Panc1 (cell line): ENCODE measurements around the gene KAZN. TPM values are rescaled to one million over a fixed set of nuclear protein-coding genes. Genes with fewer than 3 reads are reported as not detected.

ENCODE experiments used
- ATAC-seq: fragments of 200-7000 bp; cut with Tn5 transposase; 2 replicates; pipeline ENCODE4 v1.9.1; 2020; ENCODE audit warnings: mild to moderate bottlenecking, moderate library complexity
- BruUV-seq: library from RNA; stranded (reverse); fragments of 400-500 nt; replicated peaks from 2 replicates; lab custom pipeline; 2021; lab: Mats Ljungman, UMichigan
- CTCF ChIA-PET: fragments of 300-600 bp; sonication (Branson Sonifier 250); formaldehyde crosslinking; loops from one replicate; lab custom pipeline; 2022; ENCODE audit warnings: antibody characterized with exemption; lab: Charles Lee
- POLR2A ChIA-PET: fragments of 300-600 bp; sonication (Branson Sonifier 250); formaldehyde crosslinking; loops from one replicate; lab custom pipeline; 2022; ENCODE audit warnings: antibody characterized with exemption; lab: Charles Lee
- DNase-seq: peaks from one replicate; pipeline ENCODE4 v3.0.0-alpha.2; 2010; ENCODE audit warnings: low read depth, low spot score
- H3K27ac ChIP-seq: 2 replicates; pipeline ENCODE4 v1.5.1; 2011; ENCODE audit warnings: mild to moderate bottlenecking, low read length, inconsistent platforms
- H3K27me3 ChIP-seq: fragments of 200-500 bp; sonication (Bioruptor generic); 2 replicates; pipeline ENCODE4 v1.6.0; 2014; ENCODE audit warnings: low read length, inconsistent platforms; ENCODE audit not compliant: control insufficient read depth, insufficient read depth
- H3K36me3 ChIP-seq: fragments of 200-500 bp; sonication (Bioruptor generic); 2 replicates; pipeline ENCODE4 v1.5.1; 2014; ENCODE audit warnings: inconsistent platforms, mild to moderate bottlenecking, low read length, moderate library complexity; ENCODE audit not compliant: control insufficient read depth, insufficient read depth
- H3K4me1 ChIP-seq: 2 replicates; pipeline ENCODE4 v1.5.1; 2011; ENCODE audit warnings: inconsistent platforms, mild to moderate bottlenecking, low read length, moderate library complexity; ENCODE audit not compliant: control insufficient read depth, insufficient read depth
- H3K4me3 ChIP-seq, 2 experiments: 2 replicates each; pipeline ENCODE4 v1.5.1; 2011 to 2012; ENCODE audit warnings: low read depth in 2 of 2, low read length in 2 of 2, mild to moderate bottlenecking in 2 of 2, inconsistent platforms in 1 of 2, moderate library complexity in 1 of 2
- H3K9me3 ChIP-seq: fragments of 200-500 bp; sonication (Bioruptor generic); 2 replicates; pipeline ENCODE4 v1.5.1; 2014; ENCODE audit warnings: low read depth, mild to moderate bottlenecking, inconsistent platforms, low read length, moderate library complexity; ENCODE audit not compliant: control insufficient read depth, insufficient read depth
- POLR2AphosphoS5 ChIP-seq: IDR thresholded peaks from 2 replicates; pipeline ENCODE4 v1.6.1; 2012; ENCODE audit warnings: mild to moderate bottlenecking, low read depth, low read length, moderate library complexity
- REST ChIP-seq, 2 experiments: IDR thresholded peaks; 2 replicates each; pipeline ENCODE4 v1.6.1; 2011 to 2012; ENCODE audit warnings: low read depth in 2 of 2, control low read depth in 1 of 2, low read length in 1 of 2, mild to moderate bottlenecking in 1 of 2, moderate library complexity in 1 of 2; ENCODE audit not compliant: insufficient read depth in 1 of 2
- SIN3A ChIP-seq: IDR thresholded peaks from 2 replicates; pipeline ENCODE4 v1.6.1; 2012; ENCODE audit warnings: low read depth, mild to moderate bottlenecking, low read length, moderate library complexity, borderline replicate concordance; ENCODE audit not compliant: insufficient read depth
- TCF7L2 ChIP-seq: IDR thresholded peaks from 2 replicates; pipeline ENCODE4 v1.6.1; 2011; ENCODE audit warnings: mild to moderate bottlenecking, low read depth, low read length, inconsistent platforms
- in situ Hi-C: cut with HindIII; loops from 2 replicates; pipeline ENCODE4 v1.10.0; 2016; ENCODE audit warnings: low sequenced_read_pairs, low pct_unique_long_range_greater_than_20kb
- intact Hi-C: fragments of 100-400 bp; cut with micrococcal nuclease; formaldehyde crosslinking; loops from one replicate; pipeline ENCODE4 v1.10.0; 2022; ENCODE audit not compliant: unreplicated experiment
- total RNA-seq: library from RNA; stranded (reverse); gene quantifications from one replicate; pipeline ENCODE4 v1.2.1, GENCODE V29; 2021; ENCODE audit not compliant: unreplicated experiment
- TF ChIP-seq, protein P1 (sequence below): fragments of 450-650 bp; IDR thresholded peaks from 2 replicates; pipeline ENCODE4 v1.5.1; 2017; ENCODE audit warnings: mild to moderate bottlenecking

Gene KAZN
- total RNA-seq, 1 experiment from 2014 or later: 6.6 TPM

- ChIA-PET POLR2A (no interaction called here), CTCF (no interaction called here)
- DNase-seq (no peak), ATAC-seq (no peak)
- no peak overlapping the region for H3K4me3 ChIP-seq
- no peaks in the 10 kb centered on the region for H3K36me3 ChIP-seq
- H3K9me3 ChIP-seq: no peaks in the 10 kb centered on the region
- H3K4me1 ChIP-seq: no peaks in the 10 kb centered on the region
- no peak overlapping the region for H3K27ac ChIP-seq
- no peaks in the 10 kb centered on the region for H3K27me3 ChIP-seq
- intact Hi-C loops (no loop called here), in situ Hi-C loops (no loop called here)
- TF ChIP-seq REST (IDR thresholded peaks at IDR 0.05; ENCODE audit: insufficient read depth in 1 of 2, low read depth in 2 of 2, low read length in 1 of 2) (no peak), SIN3A (no peak), POLR2AphosphoS5 (no peak), TCF7L2 (no peak)
- TF ChIP-seq, protein P1, sequence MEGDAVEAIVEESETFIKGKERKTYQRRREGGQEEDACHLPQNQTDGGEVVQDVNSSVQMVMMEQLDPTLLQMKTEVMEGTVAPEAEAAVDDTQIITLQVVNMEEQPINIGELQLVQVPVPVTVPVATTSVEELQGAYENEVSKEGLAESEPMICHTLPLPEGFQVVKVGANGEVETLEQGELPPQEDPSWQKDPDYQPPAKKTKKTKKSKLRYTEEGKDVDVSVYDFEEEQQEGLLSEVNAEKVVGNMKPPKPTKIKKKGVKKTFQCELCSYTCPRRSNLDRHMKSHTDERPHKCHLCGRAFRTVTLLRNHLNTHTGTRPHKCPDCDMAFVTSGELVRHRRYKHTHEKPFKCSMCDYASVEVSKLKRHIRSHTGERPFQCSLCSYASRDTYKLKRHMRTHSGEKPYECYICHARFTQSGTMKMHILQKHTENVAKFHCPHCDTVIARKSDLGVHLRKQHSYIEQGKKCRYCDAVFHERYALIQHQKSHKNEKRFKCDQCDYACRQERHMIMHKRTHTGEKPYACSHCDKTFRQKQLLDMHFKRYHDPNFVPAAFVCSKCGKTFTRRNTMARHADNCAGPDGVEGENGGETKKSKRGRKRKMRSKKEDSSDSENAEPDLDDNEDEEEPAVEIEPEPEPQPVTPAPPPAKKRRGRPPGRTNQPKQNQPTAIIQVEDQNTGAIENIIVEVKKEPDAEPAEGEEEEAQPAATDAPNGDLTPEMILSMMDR: no peak
- no TSS peak for BruUV-seq
Observed at GRCh38 chr1:14897547-14897946, 299.1 kb downstream of the KAZN start.

GRCh38 chr1:14897997-14898645, 299.6 kb downstream of the KAZN start:
- POLR2A ChIA-PET: no interaction called here
- H3K36me3 ChIP-seq: no peaks in the 10 kb centered on the region
- ATAC-seq (no peak), DNase-seq (no peak)
- TF ChIP-seq, protein P1: no peak
- no peak for TF ChIP-seq REST (IDR thresholded peaks at IDR 0.05; ENCODE audit: insufficient read depth in 1 of 2, low read depth in 2 of 2, low read length in 1 of 2)
- TF ChIP-seq POLR2AphosphoS5: no peak
- no peak for TF ChIP-seq TCF7L2
- no peak for TF ChIP-seq SIN3A
- no TSS peak for BruUV-seq
- in situ Hi-C loops: no loop called here
- no peaks in the 10 kb centered on the region for H3K27me3 ChIP-seq
- intact Hi-C loops: no loop called here
- no peak overlapping the region for H3K27ac ChIP-seq
- CTCF ChIA-PET: no interaction called here
- no peaks in the 10 kb centered on the region for H3K9me3 ChIP-seq
- H3K4me3 ChIP-seq: no peak overlapping the region
- H3K4me1 ChIP-seq: no peaks in the 10 kb centered on the region
